ENCODE data around the gene VMO1. TPM values are rescaled to one million over a fixed set of nuclear protein-coding genes. Genes with fewer than 3 reads are reported as not detected.

VMO1 gene
- 0.72 and 1.1 TPM in 2 replicates for total RNA-seq

GRCh38 chr17:4786106-4786511, at the start of gene VMO1:
VMO1 (minus strand) TSS chr17:4786364; CDS start chr17:4786352, 12 bp downstream.

GRCh38 chr17:4833178-4833940, 47.2 kb upstream of the VMO1 start, which contains the start of gene MINK1:
MINK1 (plus strand) TSS chr17:4833340; CDS start chr17:4833584, 244 bp downstream.

GRCh38 chr17:4806777-4807604, 20.8 kb upstream of the VMO1 start, which contains the start of gene PLD2:
PLD2 (plus strand) TSS chr17:4807152; CDS start chr17:4807773, 621 bp downstream.

GRCh38 chr17:4802228-4802627, 16.1 kb upstream of the VMO1 start, which contains the start of gene C17orf114:
C17orf114 (minus strand) TSS chr17:4802328.

GRCh38 chr17:4788807-4789700, 2.9 kb upstream of the VMO1 start, which contains the start of gene GLTPD2:
GLTPD2 (plus strand) TSS chr17:4788964; CDS start chr17:4789012, 48 bp downstream.

GRCh38 chr17:4771519-4772234, 14.5 kb downstream of the VMO1 start, which contains the start of gene TM4SF5:
TM4SF5 (plus strand) TSS chr17:4771886; CDS start chr17:4771923, 37 bp downstream.

GRCh38 chr17:4739122-4740024, 46.8 kb downstream of the VMO1 start, which contains the start of the genes CXCL16 and ZMYND15:
CXCL16 (minus strand) TSS chr17:4739928; CDS start chr17:4739339, 589 bp downstream.
ZMYND15 (plus strand) TSS chr17:4739833; CDS start chr17:4740549, 716 bp downstream.

Other genes with a start within 250 kb of the VMO1 start
- gene MYBBP1A, start 231.0 kb downstream of the VMO1 start, total RNA-seq = 84.8 and 88.9 TPM in 2 replicates
- 2.2 and 7.7 TPM in 2 replicates for gene GGT6, start 225.8 kb downstream of the VMO1 start, total RNA-seq
- under 0.01 TPM in 1 of 2 replicates, not detected in the other for gene SMTNL2, start 201.8 kb downstream of the VMO1 start, total RNA-seq
- not detected in 2 replicates for gene ALOX15, start 144.7 kb downstream of the VMO1 start, total RNA-seq
- 30.9 and 36.4 TPM in 2 replicates for gene PELP1, start 82.2 kb downstream of the VMO1 start, total RNA-seq
- gene ARRB2, start 75.7 kb downstream of the VMO1 start, total RNA-seq = 3.1 and 5.3 TPM in 2 replicates
- 12.6 and 13.5 TPM in 2 replicates for gene MED11, start 54.9 kb downstream of the VMO1 start, total RNA-seq
- gene ZMYND15, start 46.5 kb downstream of the VMO1 start, total RNA-seq = 0.21 and 1.2 TPM in 2 replicates
- gene CXCL16, start 46.4 kb downstream of the VMO1 start, total RNA-seq = 13.9 and 42.2 TPM in 2 replicates
- gene TM4SF5, start 14.5 kb downstream of the VMO1 start, total RNA-seq = not detected in 2 replicates
- gene GLTPD2, start 2.6 kb upstream of the VMO1 start, total RNA-seq = not detected in 2 replicates
- gene PSMB6, start 9.8 kb upstream of the VMO1 start, total RNA-seq = 121 and 163 TPM in 2 replicates
- gene PLD2, start 20.8 kb upstream of the VMO1 start, total RNA-seq = 15.3 and 25.8 TPM in 2 replicates
- 55.7 and 77.2 TPM in 2 replicates for gene MINK1, start 47.0 kb upstream of the VMO1 start, total RNA-seq
- gene C17orf107, start 113.2 kb upstream of the VMO1 start, total RNA-seq = 1.7 and 2.9 TPM in 2 replicates
- gene CHRNE, start 116.7 kb upstream of the VMO1 start, total RNA-seq = 0.24 and 0.64 TPM in 2 replicates
- not detected in 2 replicates for gene GP1BA, start 145.9 kb upstream of the VMO1 start, total RNA-seq
- 65.4 and 88.4 TPM in 2 replicates for gene SLC25A11, start 153.7 kb upstream of the VMO1 start, total RNA-seq
- gene RNF167, start 153.9 kb upstream of the VMO1 start, total RNA-seq = 24.5 and 26.0 TPM in 2 replicates
- gene PFN1, start 162.2 kb upstream of the VMO1 start, total RNA-seq = 382 and 601 TPM in 2 replicates
- 1.5 and 3.9 TPM in 2 replicates for gene ENO3, start 164.8 kb upstream of the VMO1 start, total RNA-seq
- 34.7 and 38.2 TPM in 2 replicates for gene SPAG7, start 181.5 kb upstream of the VMO1 start, total RNA-seq
- 4.5 and 5.3 TPM in 2 replicates for gene CAMTA2, start 201.3 kb upstream of the VMO1 start, total RNA-seq
- 0.21 TPM in 1 of 2 replicates, not detected in the other for gene INCA1, start 211.2 kb upstream of the VMO1 start, total RNA-seq
- 103 and 111 TPM in 2 replicates for gene KIF1C, start 211.6 kb upstream of the VMO1 start, total RNA-seq
- 0.48 and 1.7 TPM in 2 replicates for gene SLC52A1, start 249.1 kb upstream of the VMO1 start, total RNA-seq

Measured in tracheal epithelial cell (primary cell).